Astrocyte (in vitro differentiated cells and primary cell): ENCODE measurements around the gene RMI2.

ENCODE experiments used
- EZH2 ChIP-seq: IDR thresholded peaks from 2 replicates; pipeline ENCODE4 v1.6.1; 2012; ENCODE audit warnings: mild to moderate bottlenecking, low read length, inconsistent platforms; ENCODE audit not compliant: insufficient read depth
- TF ChIP-seq, protein P1 (sequence below): IDR thresholded peaks from 2 replicates; pipeline ENCODE4 v1.5.1; 2011; ENCODE audit warnings: low read depth, mild to moderate bottlenecking, inconsistent platforms, low read length, moderate library complexity; ENCODE audit not compliant: insufficient read depth

DNA sequence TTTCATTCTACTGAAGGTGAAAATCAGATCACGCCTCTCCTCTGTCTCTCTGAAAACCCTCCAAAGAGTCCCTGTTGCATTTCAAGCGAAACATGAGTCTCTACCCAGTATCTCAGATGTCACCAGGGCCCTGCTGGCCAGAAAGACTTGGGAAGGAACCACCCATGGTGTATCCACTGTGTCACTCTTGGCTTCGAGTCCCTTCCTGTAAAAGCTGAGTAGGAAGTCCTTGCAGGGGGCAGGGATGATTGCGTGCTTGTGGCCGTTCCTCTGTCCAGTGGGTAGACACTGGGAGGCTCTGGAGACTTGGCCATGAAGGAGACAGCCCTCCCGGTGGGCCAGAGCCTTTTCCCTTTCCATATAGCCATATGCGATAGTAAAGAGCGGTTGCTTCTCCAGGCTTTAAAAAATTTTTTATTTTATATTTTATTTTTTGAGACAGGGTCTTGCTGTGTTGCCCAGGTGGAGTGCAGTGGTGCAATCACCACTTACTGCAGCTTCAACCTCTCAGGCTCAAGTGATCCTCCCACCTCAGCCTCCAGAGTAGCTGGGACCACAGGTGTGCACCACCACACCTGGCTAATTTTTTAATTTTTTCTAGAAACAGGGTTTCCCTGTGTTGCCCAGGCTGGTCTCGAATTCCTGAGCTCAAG, 19.0 kb upstream of the RMI2 start:
- TF ChIP-seq, protein P1, sequence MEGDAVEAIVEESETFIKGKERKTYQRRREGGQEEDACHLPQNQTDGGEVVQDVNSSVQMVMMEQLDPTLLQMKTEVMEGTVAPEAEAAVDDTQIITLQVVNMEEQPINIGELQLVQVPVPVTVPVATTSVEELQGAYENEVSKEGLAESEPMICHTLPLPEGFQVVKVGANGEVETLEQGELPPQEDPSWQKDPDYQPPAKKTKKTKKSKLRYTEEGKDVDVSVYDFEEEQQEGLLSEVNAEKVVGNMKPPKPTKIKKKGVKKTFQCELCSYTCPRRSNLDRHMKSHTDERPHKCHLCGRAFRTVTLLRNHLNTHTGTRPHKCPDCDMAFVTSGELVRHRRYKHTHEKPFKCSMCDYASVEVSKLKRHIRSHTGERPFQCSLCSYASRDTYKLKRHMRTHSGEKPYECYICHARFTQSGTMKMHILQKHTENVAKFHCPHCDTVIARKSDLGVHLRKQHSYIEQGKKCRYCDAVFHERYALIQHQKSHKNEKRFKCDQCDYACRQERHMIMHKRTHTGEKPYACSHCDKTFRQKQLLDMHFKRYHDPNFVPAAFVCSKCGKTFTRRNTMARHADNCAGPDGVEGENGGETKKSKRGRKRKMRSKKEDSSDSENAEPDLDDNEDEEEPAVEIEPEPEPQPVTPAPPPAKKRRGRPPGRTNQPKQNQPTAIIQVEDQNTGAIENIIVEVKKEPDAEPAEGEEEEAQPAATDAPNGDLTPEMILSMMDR: no peak
- TF ChIP-seq EZH2: no peak
